Myocyte (in vitro differentiated cells): ENCODE measurements around the gene KCTD3. TPM values are rescaled to one million over a fixed set of nuclear protein-coding genes. Genes with fewer than 3 reads are reported as not detected.

Source experiments
- DNase-seq: peaks from one replicate; pipeline ENCODE4 v3.0.0-alpha.2; 2012; ENCODE audit warnings: low read depth
- total RNA-seq: library from RNA; depleted of rRNA; stranded (reverse); fragments of >200 nt; gene quantifications from 2 replicates; pipeline ENCODE4 v1.2.3, GENCODE V29; 2014

Gene KCTD3
- total RNA-seq, 1 donor from 2014 or later, result 35.2 TPM

GRCh38 chr1:215651867-215652266, 84.8 kb downstream of the KCTD3 start:
- DNase-seq, result no peak

- no peak for DNase-seq
Measured at GRCh38 chr1:215652371-215652770, 85.3 kb downstream of the KCTD3 start.

GRCh38 chr1:215657047-215657446, 89.9 kb downstream of the KCTD3 start:
- DNase-seq, result no peak

- DNase-seq, result no peak
Measured at GRCh38 chr1:215660259-215660658, 93.2 kb downstream of the KCTD3 start.

- no peak for DNase-seq
Measured at GRCh38 chr1:215661033-215661432, 93.9 kb downstream of the KCTD3 start.

- no peak for DNase-seq
Measured at GRCh38 chr1:215665215-215665614, 98.1 kb downstream of the KCTD3 start.

GRCh38 chr1:215667761-215668160, 100.7 kb downstream of the KCTD3 start:
- no peak for DNase-seq

GRCh38 chr1:215669806-215670491, 102.8 kb downstream of the KCTD3 start:
- no peak for DNase-seq
